CD8-positive, alpha-beta memory T cell (primary cell): ENCODE data around the gene DCDC2C. TPM values are rescaled to one million over a fixed set of nuclear protein-coding genes. Genes with fewer than 3 reads are reported as not detected.

Source experiments
- CTCF ChIA-PET: fragments of 350-600 bp; sonication (Branson Sonifier 250); formaldehyde crosslinking; loops from one replicate; lab custom pipeline; 2021; ENCODE audit warnings: antibody characterized with exemption; lab: Charles Lee
- POLR2A ChIA-PET: fragments of 350-600 bp; sonication (Branson Sonifier 250); formaldehyde crosslinking; loops from one replicate; lab custom pipeline; 2021; ENCODE audit warnings: antibody characterized with exemption; lab: Charles Lee
- DNase-seq, 5 donors: peaks; one replicate each; pipeline versions ENCODE4 v3.0.0 to v3.0.0-alpha.2; 2020 to 2022; ENCODE audit warnings: mixed read lengths in 1 of 5
- H3K27ac ChIP-seq: one replicate; pipeline ENCODE4 v1.7.0; 2013; ENCODE audit warnings: low read depth, mild to moderate bottlenecking, low read length, moderate library complexity
- H3K27me3 ChIP-seq: 2 replicates; pipeline ENCODE4 v1.7.0; 2013; ENCODE audit warnings: low read length, mild to moderate bottlenecking; ENCODE audit not compliant: insufficient read depth, poor library complexity, severe bottlenecking
- H3K36me3 ChIP-seq: 2 replicates; pipeline ENCODE4 v1.7.0; 2013; ENCODE audit warnings: mild to moderate bottlenecking, low read length, moderate library complexity; ENCODE audit not compliant: insufficient read depth
- H3K4me1 ChIP-seq: 2 replicates; pipeline ENCODE4 v1.7.0; 2013; ENCODE audit warnings: mild to moderate bottlenecking, low read length, moderate library complexity; ENCODE audit not compliant: insufficient read depth
- H3K4me3 ChIP-seq: 2 replicates; pipeline ENCODE4 v1.7.0; 2013; ENCODE audit warnings: mild to moderate bottlenecking, low read length
- H3K9me3 ChIP-seq: 2 replicates; pipeline ENCODE4 v1.7.0; 2013; ENCODE audit warnings: mild to moderate bottlenecking, low read length
- H3K27ac Mint-ChIP-seq, 8 donors: one replicate each; pipeline ENCODE4 v1.8.0; 2020 to 2021; ENCODE audit warnings: mixed read lengths in 8 of 8, mild to moderate bottlenecking in 6 of 8, inconsistent platforms in 3 of 8, moderate library complexity in 3 of 8
- H3K27me3 Mint-ChIP-seq, 2 donors: one replicate each; pipeline ENCODE4 v1.8.0; 2020 to 2021; ENCODE audit warnings: mixed read lengths in 2 of 2, mild to moderate bottlenecking in 1 of 2, moderate library complexity in 1 of 2
- H3K36me3 Mint-ChIP-seq, 3 donors: one replicate each; pipeline ENCODE4 v1.8.0; 2020 to 2021; ENCODE audit warnings: mixed read lengths in 3 of 3, inconsistent platforms in 1 of 3, mild to moderate bottlenecking in 1 of 3
- H3K4me1 Mint-ChIP-seq, 3 donors: one replicate each; pipeline ENCODE4 v1.8.0; 2020 to 2021; ENCODE audit warnings: mixed read lengths in 3 of 3, inconsistent platforms in 1 of 3, mild to moderate bottlenecking in 1 of 3
- H3K4me3 Mint-ChIP-seq, 7 donors: one replicate each; pipeline ENCODE4 v1.8.0; 2020 to 2021; ENCODE audit warnings: mixed read lengths in 7 of 7, mild to moderate bottlenecking in 6 of 7, moderate library complexity in 4 of 7, inconsistent platforms in 2 of 7
- H3K9me3 Mint-ChIP-seq, 5 donors: one replicate each; pipeline ENCODE4 v1.8.0; 2020 to 2022; ENCODE audit warnings: mixed read lengths in 5 of 5, mild to moderate bottlenecking in 3 of 5, moderate library complexity in 2 of 5, inconsistent platforms in 1 of 5
- polyA plus RNA-seq: library from polyadenylated mRNA; unstranded; fragments of 300-500 nt; fragmentation: Illumina TruSeq; gene quantifications from one replicate; pipeline ENCODE4 v1.2.3, GENCODE V29; 2021
- total RNA-seq, 2 experiments: library from RNA; stranded (reverse); gene quantifications; one replicate each; pipeline ENCODE4 v1.2.3, GENCODE V29; 2021

The DCDC2C gene
- total and polyA plus RNA-seq, 3 experiments from 2014 or later = not detected

- POLR2A ChIA-PET = no interaction called here
- H3K4me3 Mint-ChIP-seq = peak overlapping the region in 5 of 7 donors; percentile 4 to 69 (median 50)
- H3K27me3 ChIP-seq = no peaks in the 10 kb centered on the region
Measured at GRCh38 chr2:3780477-3781402, 77.4 kb downstream of the DCDC2C start.

GRCh38 chr2:3784731-3785130 is 81.4 kb downstream of the DCDC2C start:
- Mint-ChIP-seq H3K4me1 (peaks cover 0 to 8% (median 6%) of the 10 kb centered on the region in 3 donors), H3K27me3 (no peaks in the 10 kb centered on the region), H3K27ac (peak overlapping the region in 1 of 8 donors; percentile 21)

More at GRCh38 chr2:3780477-3781402, 77.4 kb downstream of the DCDC2C start:
- peak in 1 of 5 donors; percentile 19 for DNase-seq
- Mint-ChIP-seq H3K27ac (no peak overlapping the region), H3K9me3 (peaks cover 0 to 8% (median 0%) of the 10 kb centered on the region in 5 donors), H3K36me3 (no peaks in the 10 kb centered on the region), H3K4me1 (peaks cover 0 to 12% (median 6%) of the 10 kb centered on the region in 3 donors), H3K27me3 (peaks cover 2 to 4% of the 10 kb centered on the region in 2 donors)
- no peak overlapping the region for H3K27ac ChIP-seq
- peak overlapping the region; percentile 24 for H3K4me3 ChIP-seq
- H3K36me3 ChIP-seq = no peaks in the 10 kb centered on the region
- CTCF ChIA-PET = interaction anchor here (1.4 kb wide), 1 partner anchor 357 kb away, joined by 3 read pairs; no protein-coding TSS in a partner anchor
- no peaks in the 10 kb centered on the region for H3K9me3 ChIP-seq
- no peaks in the 10 kb centered on the region for H3K4me1 ChIP-seq

GRCh38 chr2:3785220-3785889 is 82.0 kb downstream of the DCDC2C start:
- no peak overlapping the region for H3K27ac ChIP-seq
- Mint-ChIP-seq H3K36me3 (no peaks in the 10 kb centered on the region), H3K4me1 (peaks cover 0 to 6% (median 6%) of the 10 kb centered on the region in 3 donors), H3K27me3 (no peaks in the 10 kb centered on the region), H3K27ac (no peak overlapping the region), H3K9me3 (peaks cover 0 to 2% (median 0%) of the 10 kb centered on the region in 5 donors), H3K4me3 (no peak overlapping the region)
- POLR2A ChIA-PET = no interaction called here
- H3K4me1 ChIP-seq = no peaks in the 10 kb centered on the region
- H3K27me3 ChIP-seq = no peaks in the 10 kb centered on the region
- H3K36me3 ChIP-seq = no peaks in the 10 kb centered on the region
- CTCF ChIA-PET = no interaction called here
- no peak overlapping the region for H3K4me3 ChIP-seq
- H3K9me3 ChIP-seq = no peaks in the 10 kb centered on the region
- no peak for DNase-seq

More at GRCh38 chr2:3784731-3785130, 81.4 kb downstream of the DCDC2C start:
- H3K4me1 ChIP-seq = no peaks in the 10 kb centered on the region
- no peaks in the 10 kb centered on the region for H3K36me3 Mint-ChIP-seq
- CTCF ChIA-PET = no interaction called here
- H3K36me3 ChIP-seq = no peaks in the 10 kb centered on the region
- H3K27me3 ChIP-seq = no peaks in the 10 kb centered on the region
- POLR2A ChIA-PET = no interaction called here
- H3K4me3 ChIP-seq = no peak overlapping the region
- peaks cover 0 to 2% (median 0%) of the 10 kb centered on the region in 5 donors for H3K9me3 Mint-ChIP-seq
- DNase-seq = no peak
- H3K9me3 ChIP-seq = no peaks in the 10 kb centered on the region
- no peak overlapping the region for H3K27ac ChIP-seq
- H3K4me3 Mint-ChIP-seq = no peak overlapping the region

GRCh38 chr2:3785890-3786273 is 82.5 kb downstream of the DCDC2C start:
- H3K27me3 Mint-ChIP-seq = no peaks in the 10 kb centered on the region
- Histone ChIP-seq H3K4me3 (no peak overlapping the region), H3K27me3 (no peaks in the 10 kb centered on the region), H3K4me1 (no peaks in the 10 kb centered on the region), H3K27ac (no peak overlapping the region), H3K9me3 (no peaks in the 10 kb centered on the region), H3K36me3 (no peaks in the 10 kb centered on the region)
- POLR2A ChIA-PET = no interaction called here
- CTCF ChIA-PET = no interaction called here
- no peak overlapping the region for H3K4me3 Mint-ChIP-seq
- H3K36me3 Mint-ChIP-seq = no peaks in the 10 kb centered on the region
- H3K4me1 Mint-ChIP-seq = peaks cover 0 to under 1% (median under 1%) of the 10 kb centered on the region in 3 donors
- DNase-seq = no peak
- H3K9me3 Mint-ChIP-seq = peaks cover 0 to 2% (median 0%) of the 10 kb centered on the region in 5 donors
- H3K27ac Mint-ChIP-seq = no peak overlapping the region

GRCh38 chr2:3787768-3788167 is 84.4 kb downstream of the DCDC2C start:
- Mint-ChIP-seq H3K27ac (no peak overlapping the region), H3K4me1 (no peaks in the 10 kb centered on the region), H3K9me3 (no peaks in the 10 kb centered on the region), H3K36me3 (no peaks in the 10 kb centered on the region), H3K27me3 (no peaks in the 10 kb centered on the region), H3K4me3 (no peak overlapping the region)
- Histone ChIP-seq H3K36me3 (no peaks in the 10 kb centered on the region), H3K9me3 (no peaks in the 10 kb centered on the region), H3K4me1 (no peaks in the 10 kb centered on the region), H3K4me3 (no peak overlapping the region), H3K27ac (no peak overlapping the region), H3K27me3 (no peaks in the 10 kb centered on the region)
- ChIA-PET CTCF (no interaction called here), POLR2A (no interaction called here)
- DNase-seq = no peak

GRCh38 chr2:3789256-3789655 is 85.9 kb downstream of the DCDC2C start:
- no peak overlapping the region for H3K4me3 Mint-ChIP-seq
- Histone ChIP-seq H3K4me1 (no peaks in the 10 kb centered on the region), H3K27ac (no peak overlapping the region), H3K27me3 (no peaks in the 10 kb centered on the region), H3K36me3 (no peaks in the 10 kb centered on the region), H3K9me3 (no peaks in the 10 kb centered on the region), H3K4me3 (no peak overlapping the region)
- DNase-seq = no peak
- no peaks in the 10 kb centered on the region for H3K4me1 Mint-ChIP-seq
- no peaks in the 10 kb centered on the region for H3K36me3 Mint-ChIP-seq
- H3K9me3 Mint-ChIP-seq = no peaks in the 10 kb centered on the region
- ChIA-PET CTCF (no interaction called here), POLR2A (no interaction called here)
- H3K27me3 Mint-ChIP-seq = peaks cover 0 to 2% of the 10 kb centered on the region in 2 donors
- no peak overlapping the region for H3K27ac Mint-ChIP-seq

GRCh38 chr2:3793249-3793648 is 89.9 kb downstream of the DCDC2C start:
- Histone ChIP-seq H3K9me3 (no peaks in the 10 kb centered on the region), H3K4me1 (no peaks in the 10 kb centered on the region), H3K36me3 (no peaks in the 10 kb centered on the region), H3K27me3 (no peaks in the 10 kb centered on the region), H3K4me3 (no peak overlapping the region), H3K27ac (no peak overlapping the region)
- no peak overlapping the region for H3K4me3 Mint-ChIP-seq
- H3K27ac Mint-ChIP-seq = no peak overlapping the region
- H3K4me1 Mint-ChIP-seq = no peaks in the 10 kb centered on the region
- no peak for DNase-seq
- H3K36me3 Mint-ChIP-seq = no peaks in the 10 kb centered on the region
- no peaks in the 10 kb centered on the region for H3K9me3 Mint-ChIP-seq
- CTCF ChIA-PET = no interaction called here
- H3K27me3 Mint-ChIP-seq = peaks cover 0 to 2% of the 10 kb centered on the region in 2 donors
- POLR2A ChIA-PET = no interaction called here

GRCh38 chr2:3801506-3801905 is 98.1 kb downstream of the DCDC2C start:
- H3K36me3 Mint-ChIP-seq = no peaks in the 10 kb centered on the region
- Histone ChIP-seq H3K4me1 (no peaks in the 10 kb centered on the region), H3K36me3 (no peaks in the 10 kb centered on the region), H3K27me3 (no peaks in the 10 kb centered on the region), H3K4me3 (no peak overlapping the region), H3K27ac (no peak overlapping the region), H3K9me3 (no peaks in the 10 kb centered on the region)
- H3K27ac Mint-ChIP-seq = no peak overlapping the region
- peaks cover 3 to 5% of the 10 kb centered on the region in 2 donors for H3K27me3 Mint-ChIP-seq
- POLR2A ChIA-PET = no interaction called here
- no peak for DNase-seq
- H3K4me3 Mint-ChIP-seq = no peak overlapping the region
- no peaks in the 10 kb centered on the region for H3K4me1 Mint-ChIP-seq
- CTCF ChIA-PET = no interaction called here
- H3K9me3 Mint-ChIP-seq = peaks cover 0 to 6% (median 0%) of the 10 kb centered on the region in 5 donors
